Activated CD8-positive, alpha-beta T cell treated with anti-CD3 and anti-CD28 coated beads for 36 hours (primary cell): ENCODE data around the gene SCN4A. TPM values are rescaled to one million over a fixed set of nuclear protein-coding genes. Genes with fewer than 3 reads are reported as not detected.

Source experiments
- ATAC-seq: fragments of 200-7000 bp; cut with Tn5 transposase; one replicate; pipeline ENCODE4 v1.10.0; 2021; ENCODE audit warnings: mild to moderate bottlenecking, moderate library complexity
- CTCF ChIA-PET: fragments of 350-600 bp; sonication (Branson Sonifier 250); formaldehyde crosslinking; loops from one replicate; lab custom pipeline; 2021; ENCODE audit warnings: antibody characterized with exemption; lab: Charles Lee
- POLR2A ChIA-PET: fragments of 350-600 bp; sonication (Branson Sonifier 250); formaldehyde crosslinking; loops from one replicate; lab custom pipeline; 2021; ENCODE audit warnings: antibody characterized with exemption; lab: Charles Lee
- DNase-seq: peaks from one replicate; pipeline ENCODE4 v3.0.0-alpha.2; 2020
- H3K27ac Mint-ChIP-seq: one replicate; pipeline ENCODE4 v1.8.0; 2021; ENCODE audit warnings: mild to moderate bottlenecking, mixed read lengths
- H3K27me3 Mint-ChIP-seq: one replicate; pipeline ENCODE4 v1.8.0; 2021; ENCODE audit warnings: mixed read lengths
- H3K36me3 Mint-ChIP-seq: one replicate; pipeline ENCODE4 v1.8.0; 2021; ENCODE audit warnings: low read depth, mixed read lengths
- H3K4me1 Mint-ChIP-seq: one replicate; pipeline ENCODE4 v1.8.0; 2021; ENCODE audit warnings: low read depth, mixed read lengths
- H3K4me3 Mint-ChIP-seq: one replicate; pipeline ENCODE4 v1.8.0; 2021; ENCODE audit warnings: mild to moderate bottlenecking, moderate library complexity, mixed read lengths
- H3K9me3 Mint-ChIP-seq: one replicate; pipeline ENCODE4 v1.8.0; 2021; ENCODE audit warnings: mixed read lengths
- intact Hi-C: fragments of 100-400 bp; cut with micrococcal nuclease; formaldehyde crosslinking; loops from one replicate; pipeline ENCODE4 v1.10.0; 2022
- total RNA-seq, 2 experiments: library from RNA; stranded (reverse); gene quantifications; one replicate each; pipeline ENCODE4 v1.2.3, GENCODE V29; 2021
- TF ChIP-seq, protein P1 (sequence below): fragments of 200-600 bp; IDR thresholded peaks from one replicate; pipeline ENCODE4 v1.8.0; 2022; ENCODE audit warnings: antibody characterized with exemption, mild to moderate bottlenecking

SCN4A gene
- total RNA-seq, 2 experiments from 2014 or later = 0.20 to 0.23 TPM

GRCh38 chr17:63956296-63956920, 16.3 kb downstream of the SCN4A start:
- Mint-ChIP-seq H3K27ac (no peak overlapping the region), H3K4me1 (peaks cover 18% of the 10 kb centered on the region), H3K9me3 (no peaks in the 10 kb centered on the region), H3K4me3 (no peak overlapping the region), H3K36me3 (no peaks in the 10 kb centered on the region), H3K27me3 (no peaks in the 10 kb centered on the region)
- TF ChIP-seq, protein P1, sequence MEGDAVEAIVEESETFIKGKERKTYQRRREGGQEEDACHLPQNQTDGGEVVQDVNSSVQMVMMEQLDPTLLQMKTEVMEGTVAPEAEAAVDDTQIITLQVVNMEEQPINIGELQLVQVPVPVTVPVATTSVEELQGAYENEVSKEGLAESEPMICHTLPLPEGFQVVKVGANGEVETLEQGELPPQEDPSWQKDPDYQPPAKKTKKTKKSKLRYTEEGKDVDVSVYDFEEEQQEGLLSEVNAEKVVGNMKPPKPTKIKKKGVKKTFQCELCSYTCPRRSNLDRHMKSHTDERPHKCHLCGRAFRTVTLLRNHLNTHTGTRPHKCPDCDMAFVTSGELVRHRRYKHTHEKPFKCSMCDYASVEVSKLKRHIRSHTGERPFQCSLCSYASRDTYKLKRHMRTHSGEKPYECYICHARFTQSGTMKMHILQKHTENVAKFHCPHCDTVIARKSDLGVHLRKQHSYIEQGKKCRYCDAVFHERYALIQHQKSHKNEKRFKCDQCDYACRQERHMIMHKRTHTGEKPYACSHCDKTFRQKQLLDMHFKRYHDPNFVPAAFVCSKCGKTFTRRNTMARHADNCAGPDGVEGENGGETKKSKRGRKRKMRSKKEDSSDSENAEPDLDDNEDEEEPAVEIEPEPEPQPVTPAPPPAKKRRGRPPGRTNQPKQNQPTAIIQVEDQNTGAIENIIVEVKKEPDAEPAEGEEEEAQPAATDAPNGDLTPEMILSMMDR = no peak
- CTCF ChIA-PET = interaction anchor here (1.5 to 4.5 kb wide), 4 partner anchors 10 to 69 kb away, joined by 3 to 35 read pairs (median 6); partner anchors contain the start of gene GH1
- DNase-seq = no peak
- intact Hi-C loops = no loop called here
- ATAC-seq = no peak
- POLR2A ChIA-PET = interaction anchor here (1.1 to 1.4 kb wide), 2 partner anchors 9 to 64 kb away, joined by 4 to 5 read pairs; partner anchors contain the start of gene ICAM2

- DNase-seq (no peak), ATAC-seq (no peak)
- CTCF ChIA-PET = interaction anchor here (2.2 to 4.5 kb wide), 2 partner anchors 9 to 30 kb away, joined by 5 to 35 read pairs; no protein-coding TSS in a partner anchor
- Mint-ChIP-seq H3K36me3 (no peaks in the 10 kb centered on the region), H3K4me3 (no peak overlapping the region), H3K9me3 (no peaks in the 10 kb centered on the region), H3K27ac (no peak overlapping the region), H3K4me1 (peaks cover 17% of the 10 kb centered on the region), H3K27me3 (no peaks in the 10 kb centered on the region)
- POLR2A ChIA-PET = interaction anchor here (1.1 to 1.4 kb wide), 2 partner anchors 10 to 65 kb away, joined by 4 to 5 read pairs; partner anchors contain the start of gene ICAM2
- intact Hi-C loops = no loop called here
- TF ChIP-seq, protein P1 = no peak
These were observed 16.9 kb downstream of the SCN4A start for GRCh38 chr17:63955791-63956190.

- TF ChIP-seq, protein P1 = peak; percentile 0
- Mint-ChIP-seq H3K4me1 (peaks cover 17% of the 10 kb centered on the region), H3K36me3 (no peaks in the 10 kb centered on the region), H3K27ac (peak overlapping the region; percentile 79), H3K27me3 (no peaks in the 10 kb centered on the region), H3K9me3 (no peaks in the 10 kb centered on the region), H3K4me3 (no peak overlapping the region)
- ChIA-PET POLR2A (interaction anchor here (1.1 to 1.4 kb wide), 3 partner anchors 10 to 65 kb away, joined by 4 to 5 read pairs (median 4); partner anchors contain the start of gene ICAM2), CTCF (interaction anchor here (1.1 to 7.2 kb wide), 8 partner anchors 8 to 178 kb away, joined by 3 to 47 read pairs (median 8); partner anchors contain the start of genes CD79B and GH1)
- intact Hi-C loops = no loop called here
- DNase-seq = no peak
- no peak for ATAC-seq
These were observed 17.5 kb downstream of the SCN4A start for GRCh38 chr17:63955232-63955631.

DNA sequence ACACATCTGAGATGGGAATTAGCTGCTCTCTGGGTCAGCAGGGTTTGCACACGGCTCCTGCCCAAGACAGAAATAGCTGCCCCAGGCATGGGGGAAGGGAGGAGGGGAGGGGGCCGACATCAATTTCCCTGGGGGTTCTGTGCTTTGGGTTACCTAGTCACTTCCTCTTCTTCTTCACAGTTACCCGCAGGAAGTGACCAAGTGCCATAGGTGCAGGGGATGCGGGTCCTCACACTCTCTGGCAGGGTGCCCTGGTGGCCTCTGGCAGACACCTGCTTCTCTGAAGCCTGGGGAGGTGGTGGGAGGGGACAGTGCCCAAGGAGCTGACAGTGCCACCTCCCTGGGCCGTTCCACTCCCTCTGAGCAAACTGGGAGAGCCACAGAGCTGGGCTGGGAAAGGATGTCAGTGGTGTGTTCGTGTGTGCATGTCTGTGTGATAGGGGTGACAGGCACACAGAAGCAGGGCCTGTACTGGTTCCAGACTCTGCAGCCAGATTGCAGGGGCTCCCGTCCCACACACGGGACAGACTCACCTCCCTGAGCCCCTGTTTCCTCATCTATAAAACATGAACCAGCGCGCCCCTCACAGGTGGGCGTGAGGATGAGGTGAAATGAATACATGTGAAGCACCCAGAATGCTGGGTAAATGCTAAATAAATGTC, 18.2 kb downstream of the SCN4A start:
- Mint-ChIP-seq H3K27me3 (no peaks in the 10 kb centered on the region), H3K27ac (peak overlapping the region; percentile 79), H3K9me3 (no peaks in the 10 kb centered on the region), H3K4me1 (peaks cover 17% of the 10 kb centered on the region), H3K36me3 (no peaks in the 10 kb centered on the region), H3K4me3 (no peak overlapping the region)
- POLR2A ChIA-PET = interaction anchor here (0.8 to 2.2 kb wide), 4 partner anchors 14 to 71 kb away, joined by 3 to 6 read pairs (median 4); partner anchors contain the start of gene ICAM2
- CTCF ChIA-PET = interaction anchor here (0.8 to 7.2 kb wide), 10 partner anchors 8 to 179 kb away, joined by 3 to 47 read pairs (median 8); partner anchors contain the start of genes CD79B, CSHL1 and GH1
- TF ChIP-seq, protein P1 = no peak
- ATAC-seq (peak; percentile 83), DNase-seq (peak; percentile 77)
- intact Hi-C loops = no loop called here
